Esophagus squamous epithelium (tissue), 5 donors: ENCODE data around the gene THRA. TPM values are rescaled to one million over a fixed set of nuclear protein-coding genes. Genes with fewer than 3 reads are reported as not detected.

Source experiments
- DNase-seq: peaks from one replicate; lab custom pipeline; 2025; lab: John Stamatoyannopoulos, UW
- H3K27ac ChIP-seq, 4 donors: fragments of 200-600 bp; sonication (generic); one replicate each; pipeline ENCODE4 v1.5.1; 2016 to 2019; ENCODE audit warnings: mild to moderate bottlenecking in 1 of 4
- H3K27me3 ChIP-seq, 4 donors: fragments of 200-600 bp; sonication (generic); 1 replicate in 3 of 4; 2 replicates in 1 of 4; pipeline versions ENCODE4 v1.5.1 to v1.6.0; 2017 to 2021; ENCODE audit warnings: antibody characterized with exemption in 1 of 4
- H3K36me3 ChIP-seq, 3 donors: fragments of 200-600 bp; sonication (generic); one replicate each; pipeline ENCODE4 v1.5.1; 2016 to 2019
- H3K4me1 ChIP-seq, 3 donors: fragments of 200-600 bp; sonication (generic); one replicate each; pipeline ENCODE4 v1.5.1; 2017 to 2019
- H3K4me3 ChIP-seq, 4 donors: fragments of 200-600 bp; sonication (generic); 1 replicate in 3 of 4; 2 replicates in 1 of 4; pipeline ENCODE4 v1.5.1; 2016 to 2019; ENCODE audit warnings: mild to moderate bottlenecking in 2 of 4, moderate library complexity in 1 of 4
- H3K9me3 ChIP-seq, 3 donors: fragments of 200-600 bp; sonication (generic); one replicate each; pipeline ENCODE4 v1.5.1; 2016 to 2019
- POLR2A ChIP-seq, 4 donors: fragments of 450-650 bp; IDR thresholded peaks; one replicate each; pipeline ENCODE4 v1.6.1; 2017; ENCODE audit warnings: antibody characterized with exemption in 4 of 4, mild to moderate bottlenecking in 4 of 4, moderate library complexity in 3 of 4
- WGBS, 2 donors: methylation state at CpG; one replicate each; pipeline ENCODE4 v1.1.5; 2018; 5-methylcytosine and 5-hydroxymethylcytosine counted together
- intact Hi-C: fragments of 100-400 bp; cut with DNase I; formaldehyde crosslinking; loops from one replicate; pipeline ENCODE4 v1.15.0; 2022
- total RNA-seq, 4 donors: library from RNA; depleted of rRNA; stranded (reverse); fragments of >200 nt; gene quantifications; one replicate each; pipeline ENCODE4 v1.1.0, GENCODE V29; 2016
- TF ChIP-seq, protein P1 (sequence below), 6 experiments: fragments of 450-650 bp in 4 of 6; fragments of 200-600 bp in 2 of 6; sonication (generic) in 2 of 6; IDR thresholded peaks; one replicate each; pipeline ENCODE4 v1.5.1; 2016 to 2019; ENCODE audit warnings: antibody characterized with exemption in 6 of 6, mild to moderate bottlenecking in 4 of 6, moderate library complexity in 4 of 6
- donor health status: DM: yes; HTN: yes; CAD: no.

The THRA gene
- total RNA-seq, 4 donors from 2014 or later = 4.2 to 27.1 (median 13.4) TPM

GRCh38 chr17:40094874-40095273, 32.1 kb downstream of the THRA start:
- no peak for TF ChIP-seq POLR2A (IDR thresholded peaks at IDR 0.05)
- TF ChIP-seq, protein P1, sequence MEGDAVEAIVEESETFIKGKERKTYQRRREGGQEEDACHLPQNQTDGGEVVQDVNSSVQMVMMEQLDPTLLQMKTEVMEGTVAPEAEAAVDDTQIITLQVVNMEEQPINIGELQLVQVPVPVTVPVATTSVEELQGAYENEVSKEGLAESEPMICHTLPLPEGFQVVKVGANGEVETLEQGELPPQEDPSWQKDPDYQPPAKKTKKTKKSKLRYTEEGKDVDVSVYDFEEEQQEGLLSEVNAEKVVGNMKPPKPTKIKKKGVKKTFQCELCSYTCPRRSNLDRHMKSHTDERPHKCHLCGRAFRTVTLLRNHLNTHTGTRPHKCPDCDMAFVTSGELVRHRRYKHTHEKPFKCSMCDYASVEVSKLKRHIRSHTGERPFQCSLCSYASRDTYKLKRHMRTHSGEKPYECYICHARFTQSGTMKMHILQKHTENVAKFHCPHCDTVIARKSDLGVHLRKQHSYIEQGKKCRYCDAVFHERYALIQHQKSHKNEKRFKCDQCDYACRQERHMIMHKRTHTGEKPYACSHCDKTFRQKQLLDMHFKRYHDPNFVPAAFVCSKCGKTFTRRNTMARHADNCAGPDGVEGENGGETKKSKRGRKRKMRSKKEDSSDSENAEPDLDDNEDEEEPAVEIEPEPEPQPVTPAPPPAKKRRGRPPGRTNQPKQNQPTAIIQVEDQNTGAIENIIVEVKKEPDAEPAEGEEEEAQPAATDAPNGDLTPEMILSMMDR (IDR thresholded peaks at IDR 0.05) = no peak
- Histone ChIP-seq H3K36me3 (peaks cover 23 to 77% (median 26%) of the 10 kb centered on the region in 3 donors), H3K27me3 (no peaks in the 10 kb centered on the region), H3K4me3 (no peak overlapping the region), H3K9me3 (no peaks in the 10 kb centered on the region), H3K27ac (peak overlapping the region; percentile 63 to 100 (median 97)), H3K4me1 (peaks cover 52 to 85% (median 64%) of the 10 kb centered on the region in 3 donors)
- intact Hi-C loops = no loop called here
- 81 to 88% methylated on average over 11 to 14 of the region's 14 CpGs for WGBS, 2 donors
- DNase-seq = no peak

DNA sequence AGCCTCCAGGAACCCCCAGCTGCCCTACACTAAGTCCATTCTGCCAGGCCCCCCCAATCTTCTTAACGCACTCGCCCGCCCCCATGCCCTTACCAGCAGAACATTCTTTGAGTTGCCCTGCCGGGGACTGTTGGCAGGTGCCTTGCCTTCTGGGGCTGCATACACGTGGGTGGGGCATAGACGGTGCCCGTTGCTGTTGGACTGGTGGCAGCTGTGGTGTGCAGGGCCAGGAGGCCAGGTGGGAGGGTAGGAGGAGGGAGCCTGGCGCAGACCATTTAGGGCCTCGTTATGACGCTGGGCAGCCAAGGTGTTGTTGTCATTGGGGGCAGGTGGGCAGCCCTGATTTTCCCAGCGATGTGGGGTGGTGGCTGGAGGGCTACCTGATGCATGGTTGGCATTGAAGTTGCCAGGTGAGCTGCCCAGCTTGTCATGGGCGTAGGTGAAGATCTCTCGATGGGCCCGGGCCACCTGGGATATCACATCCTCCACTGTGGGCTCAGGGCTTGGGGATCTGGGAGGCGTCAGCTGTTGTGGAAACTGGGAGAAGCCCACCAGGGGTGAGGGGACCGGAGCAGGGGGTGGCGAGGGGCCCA, 32.7 kb downstream of the THRA start:
- DNase-seq = no peak
- peak overlapping the region in 1 of 4 donors; percentile 18 for H3K4me3 ChIP-seq
- WGBS, 2 donors = 56 to 80% methylated on average over 4 to 9 of the region's 17 CpGs

GRCh38 chr17:40095944-40096791, 33.4 kb downstream of the THRA start:
- Histone ChIP-seq H3K4me1 (peaks cover 56 to 82% (median 70%) of the 10 kb centered on the region in 3 donors), H3K4me3 (peak overlapping the region in 2 of 4 donors; percentile 74 to 86), H3K9me3 (no peaks in the 10 kb centered on the region), H3K27me3 (no peaks in the 10 kb centered on the region), H3K27ac (peak overlapping the region; percentile 95 to 100 (median 98)), H3K36me3 (peaks cover 18 to 64% (median 26%) of the 10 kb centered on the region in 3 donors)
- intact Hi-C loops = no loop called here
- peak; percentile 45 for DNase-seq
- TF ChIP-seq, protein P1 (IDR thresholded peaks at IDR 0.05) = no peak
- peak in 1 of 4 donors; percentile 31 for TF ChIP-seq POLR2A (IDR thresholded peaks at IDR 0.05)
- 26 to 52% methylated on average over 17 to 21 of the region's 23 CpGs for WGBS, 2 donors

More for the DNA sequence above, 32.7 kb downstream of the THRA start:
- Histone ChIP-seq H3K4me1 (peaks cover 52 to 81% (median 66%) of the 10 kb centered on the region in 3 donors), H3K27me3 (no peaks in the 10 kb centered on the region), H3K9me3 (no peaks in the 10 kb centered on the region), H3K36me3 (peaks cover 18 to 71% (median 26%) of the 10 kb centered on the region in 3 donors), H3K27ac (peak overlapping the region; percentile 95 to 100 (median 98))
- TF ChIP-seq POLR2A (IDR thresholded peaks at IDR 0.05) = no peak
- TF ChIP-seq, protein P1 (IDR thresholded peaks at IDR 0.05) = no peak
- intact Hi-C loops = no loop called here

DNA sequence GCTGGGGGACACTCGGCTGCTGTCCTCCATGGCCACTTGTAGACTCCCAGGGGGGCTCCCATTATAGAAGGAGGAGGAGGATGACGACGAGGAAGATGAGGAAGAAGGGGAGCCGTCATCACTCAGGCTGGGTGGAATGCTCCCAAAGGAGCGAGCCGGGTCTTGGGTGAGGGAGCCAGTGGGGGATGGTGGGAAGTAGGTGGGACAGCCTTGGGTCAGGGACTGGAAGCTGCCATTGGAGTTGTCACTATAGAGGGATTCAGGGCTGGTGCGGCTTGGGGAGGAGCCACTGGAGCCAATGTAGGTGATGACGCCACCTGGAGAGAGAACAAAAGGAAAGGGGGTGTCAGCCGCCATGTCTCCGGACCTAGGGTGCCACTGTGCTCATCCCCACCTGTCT, 34.3 kb downstream of the THRA start:
- H3K27ac ChIP-seq = peak overlapping the region; percentile 95 to 100 (median 98)
- no peaks in the 10 kb centered on the region for H3K27me3 ChIP-seq
- DNase-seq = no peak
- H3K9me3 ChIP-seq = no peaks in the 10 kb centered on the region
- intact Hi-C loops = no loop called here
- peak overlapping the region in 2 of 4 donors; percentile 74 to 86 for H3K4me3 ChIP-seq
- H3K4me1 ChIP-seq = peaks cover 65 to 82% (median 72%) of the 10 kb centered on the region in 3 donors
- peaks cover 18 to 55% (median 26%) of the 10 kb centered on the region in 3 donors for H3K36me3 ChIP-seq
- TF ChIP-seq, protein P1 (IDR thresholded peaks at IDR 0.05) = no peak
- TF ChIP-seq POLR2A (IDR thresholded peaks at IDR 0.05) = no peak
- WGBS, 2 donors = 76 to 81% methylated on average over 10 of the region's 10 CpGs
